GM23338 (cell line): Measurements from ENCODE around the gene VSIR. TPM values are rescaled to one million over a fixed set of nuclear protein-coding genes. Genes with fewer than 3 reads are reported as not detected.

ENCODE experiments used
- ATAC-seq: fragments of 200-7000 bp; cut with Tn5 transposase; 3 replicates; pipeline ENCODE4 v1.9.1; 2020
- DNase-seq: peaks from one replicate; pipeline ENCODE4 v3.0.0-alpha.2; 2015; ENCODE audit warnings: low spot score
- H2AFZ ChIP-seq: fragments of 200-600 bp; sonication (generic); 2 replicates; pipeline ENCODE4 v1.8.0; 2016; ENCODE audit warnings: antibody characterized with exemption, mild to moderate bottlenecking, moderate library complexity
- H3F3A ChIP-seq: fragments of 200-600 bp; sonication (generic); replicated peaks from 2 replicates; pipeline ENCODE4 v1.8.0; 2017; ENCODE audit warnings: antibody characterized with exemption, mixed run types, low read depth
- H3K27ac ChIP-seq: fragments of 200-600 bp; sonication (generic); 2 replicates; pipeline ENCODE4 v1.6.1; 2016; ENCODE audit warnings: low read depth
- H3K27me3 ChIP-seq: fragments of 200-600 bp; sonication (generic); 2 replicates; pipeline ENCODE4 v1.8.0; 2016; ENCODE audit warnings: mild to moderate bottlenecking, mixed run types, moderate library complexity; ENCODE audit not compliant: insufficient read depth
- H3K36me3 ChIP-seq: fragments of 200-600 bp; sonication (generic); 2 replicates; pipeline ENCODE4 v1.8.0; 2016; ENCODE audit warnings: mild to moderate bottlenecking; ENCODE audit not compliant: insufficient read depth
- H3K4me1 ChIP-seq: fragments of 200-600 bp; sonication (generic); 2 replicates; pipeline ENCODE4 v1.8.0; 2016; ENCODE audit warnings: mild to moderate bottlenecking, moderate library complexity; ENCODE audit not compliant: insufficient read depth
- H3K4me2 ChIP-seq: fragments of 200-600 bp; sonication (generic); 2 replicates; pipeline ENCODE4 v1.7.1; 2017; ENCODE audit warnings: mixed run types
- H3K4me3 ChIP-seq: fragments of 200-600 bp; sonication (generic); 2 replicates; pipeline ENCODE4 v1.6.1; 2016; ENCODE audit warnings: mixed run types
- H3K79me2 ChIP-seq: fragments of 200-600 bp; sonication (generic); replicated peaks from 2 replicates; pipeline ENCODE4 v1.8.0; 2017; ENCODE audit warnings: mild to moderate bottlenecking; ENCODE audit not compliant: insufficient read depth
- H3K9me2 ChIP-seq: fragments of 200-600 bp; sonication (generic); 2 replicates; pipeline ENCODE4 v1.8.0; 2017; ENCODE audit not compliant: insufficient read depth
- H4K20me1 ChIP-seq: fragments of 200-600 bp; sonication (generic); replicated peaks from 2 replicates; pipeline ENCODE4 v1.8.0; 2017; ENCODE audit warnings: mild to moderate bottlenecking; ENCODE audit not compliant: insufficient read depth
- H3K27ac Mint-ChIP-seq: 2 replicates; pipeline ENCODE4 v1.8.0; 2020; ENCODE audit warnings: inconsistent platforms, mild to moderate bottlenecking, moderate library complexity, mixed read lengths
- H3K27me3 Mint-ChIP-seq: 3 replicates; pipeline ENCODE4 v1.8.0; 2022; ENCODE audit warnings: low read depth, mild to moderate bottlenecking, moderate library complexity, mixed read lengths, inconsistent platforms; ENCODE audit not compliant: insufficient read depth, poor library complexity
- H3K36me3 Mint-ChIP-seq: 3 replicates; pipeline ENCODE4 v1.8.0; 2021; ENCODE audit warnings: low read depth, mild to moderate bottlenecking, inconsistent platforms, moderate library complexity, mixed read lengths
- H3K4me1 Mint-ChIP-seq: 3 replicates; pipeline ENCODE4 v1.8.0; 2020; ENCODE audit warnings: mild to moderate bottlenecking, inconsistent platforms, mixed read lengths
- H3K4me3 Mint-ChIP-seq: 3 replicates; pipeline ENCODE4 v1.8.0; 2021; ENCODE audit warnings: moderate library complexity, mild to moderate bottlenecking, inconsistent platforms, mixed read lengths
- H3K9me3 Mint-ChIP-seq: 3 replicates; pipeline ENCODE4 v1.8.0; 2020; ENCODE audit warnings: moderate library complexity, mild to moderate bottlenecking, inconsistent platforms, mixed read lengths
- CREB1 ChIP-seq: fragments of 250-450 bp; sonication (Bioruptor Pico); IDR thresholded peaks from 2 replicates; pipeline ENCODE4 v1.5.0; 2020; ENCODE audit warnings: low read depth, mild to moderate bottlenecking, moderate library complexity
- ETS1 ChIP-seq: IDR thresholded peaks from 2 replicates; pipeline ENCODE4 v1.6.1; 2016; ENCODE audit warnings: antibody characterized with exemption
- EZH2 ChIP-seq: fragments of 200-600 bp; sonication (generic); IDR thresholded peaks from one replicate; pipeline ENCODE4 v1.8.0; 2017; ENCODE audit warnings: antibody characterized with exemption, mild to moderate bottlenecking, low read depth; ENCODE audit not compliant: unreplicated experiment
- EZH2phosphoT487 ChIP-seq: fragments of 200-600 bp; sonication (generic); IDR thresholded peaks from one replicate; pipeline ENCODE4 v1.8.1; 2018; ENCODE audit warnings: antibody characterized with exemption; ENCODE audit not compliant: unreplicated experiment
- JUNB ChIP-seq: IDR thresholded peaks from one replicate; pipeline ENCODE4 v1.6.1; 2016; ENCODE audit warnings: antibody characterized with exemption; ENCODE audit not compliant: unreplicated experiment
- NANOG ChIP-seq: IDR thresholded peaks from 2 replicates; pipeline ENCODE4 v1.6.1; 2016; ENCODE audit warnings: antibody characterized with exemption, borderline replicate concordance
- POLR2AphosphoS5 ChIP-seq: IDR thresholded peaks from 2 replicates; pipeline ENCODE4 v1.6.1; 2016; ENCODE audit warnings: antibody characterized with exemption, low read depth
- REST ChIP-seq: IDR thresholded peaks from one replicate; pipeline ENCODE4 v1.6.1; 2018; ENCODE audit warnings: antibody characterized with exemption; ENCODE audit not compliant: unreplicated experiment
- STAT1 ChIP-seq: IDR thresholded peaks from one replicate; pipeline ENCODE4 v1.6.1; 2016; ENCODE audit warnings: antibody characterized with exemption; ENCODE audit not compliant: unreplicated experiment
- ZNF114 ChIP-seq: fragments of 250-450 bp; sonication (Bioruptor Pico); IDR thresholded peaks from 2 replicates; pipeline ENCODE4 v1.5.0; 2020; ENCODE audit warnings: mild to moderate bottlenecking, moderate library complexity
- ZNF331 ChIP-seq: fragments of 250-450 bp; sonication (Bioruptor Pico); IDR thresholded peaks from 2 replicates; pipeline ENCODE4 v1.5.0; 2020; ENCODE audit warnings: low read depth, mild to moderate bottlenecking, moderate library complexity
- polyA plus RNA-seq: library from polyadenylated mRNA; unstranded; fragments of >200 nt; fragmentation: Nextera tagmentation; extraction: Ambion mirVana; gene quantifications from 2 replicates; pipeline ENCODE4 v1.2.1, GENCODE V29; 2016
- total RNA-seq: library from RNA; depleted of rRNA; stranded (reverse); fragments of >200 nt; shearing (Covaris generic); gene quantifications from 2 replicates; pipeline ENCODE4 v1.2.3, GENCODE V29; 2014
- TF ChIP-seq, protein P1 (sequence below): fragments of 250-450 bp; sonication (Bioruptor Pico); IDR thresholded peaks from 2 replicates; pipeline ENCODE4 v1.5.0; 2020; ENCODE audit warnings: mild to moderate bottlenecking, moderate library complexity
- TF ChIP-seq, protein P2 (sequence below), 2 experiments: fragments of 200-600 bp in 1 of 2; sonication (generic) in 1 of 2; conservative IDR thresholded peaks; 2 replicates each; pipeline versions ENCODE4 v1.5.1 to v1.6.1; 2016 to 2017; ENCODE audit warnings: antibody characterized with exemption in 2 of 2, low read depth in 2 of 2, mild to moderate bottlenecking in 2 of 2, moderate library complexity in 1 of 2

The VSIR gene
- total and polyA plus RNA-seq, 2 experiments from 2014 or later = 0.10 to 0.74 TPM

- TF ChIP-seq POLR2AphosphoS5 (no peak), REST (no peak), ZNF114 (CRISPR knock-in tag) (no peak), ZNF331 (CRISPR knock-in tag) (no peak), CREB1 (CRISPR knock-in tag) (no peak), STAT1 (no peak), EZH2 (no peak), EZH2phosphoT487 (no peak), NANOG (no peak), JUNB (no peak), ETS1 (no peak)
- TF ChIP-seq, protein P1, sequence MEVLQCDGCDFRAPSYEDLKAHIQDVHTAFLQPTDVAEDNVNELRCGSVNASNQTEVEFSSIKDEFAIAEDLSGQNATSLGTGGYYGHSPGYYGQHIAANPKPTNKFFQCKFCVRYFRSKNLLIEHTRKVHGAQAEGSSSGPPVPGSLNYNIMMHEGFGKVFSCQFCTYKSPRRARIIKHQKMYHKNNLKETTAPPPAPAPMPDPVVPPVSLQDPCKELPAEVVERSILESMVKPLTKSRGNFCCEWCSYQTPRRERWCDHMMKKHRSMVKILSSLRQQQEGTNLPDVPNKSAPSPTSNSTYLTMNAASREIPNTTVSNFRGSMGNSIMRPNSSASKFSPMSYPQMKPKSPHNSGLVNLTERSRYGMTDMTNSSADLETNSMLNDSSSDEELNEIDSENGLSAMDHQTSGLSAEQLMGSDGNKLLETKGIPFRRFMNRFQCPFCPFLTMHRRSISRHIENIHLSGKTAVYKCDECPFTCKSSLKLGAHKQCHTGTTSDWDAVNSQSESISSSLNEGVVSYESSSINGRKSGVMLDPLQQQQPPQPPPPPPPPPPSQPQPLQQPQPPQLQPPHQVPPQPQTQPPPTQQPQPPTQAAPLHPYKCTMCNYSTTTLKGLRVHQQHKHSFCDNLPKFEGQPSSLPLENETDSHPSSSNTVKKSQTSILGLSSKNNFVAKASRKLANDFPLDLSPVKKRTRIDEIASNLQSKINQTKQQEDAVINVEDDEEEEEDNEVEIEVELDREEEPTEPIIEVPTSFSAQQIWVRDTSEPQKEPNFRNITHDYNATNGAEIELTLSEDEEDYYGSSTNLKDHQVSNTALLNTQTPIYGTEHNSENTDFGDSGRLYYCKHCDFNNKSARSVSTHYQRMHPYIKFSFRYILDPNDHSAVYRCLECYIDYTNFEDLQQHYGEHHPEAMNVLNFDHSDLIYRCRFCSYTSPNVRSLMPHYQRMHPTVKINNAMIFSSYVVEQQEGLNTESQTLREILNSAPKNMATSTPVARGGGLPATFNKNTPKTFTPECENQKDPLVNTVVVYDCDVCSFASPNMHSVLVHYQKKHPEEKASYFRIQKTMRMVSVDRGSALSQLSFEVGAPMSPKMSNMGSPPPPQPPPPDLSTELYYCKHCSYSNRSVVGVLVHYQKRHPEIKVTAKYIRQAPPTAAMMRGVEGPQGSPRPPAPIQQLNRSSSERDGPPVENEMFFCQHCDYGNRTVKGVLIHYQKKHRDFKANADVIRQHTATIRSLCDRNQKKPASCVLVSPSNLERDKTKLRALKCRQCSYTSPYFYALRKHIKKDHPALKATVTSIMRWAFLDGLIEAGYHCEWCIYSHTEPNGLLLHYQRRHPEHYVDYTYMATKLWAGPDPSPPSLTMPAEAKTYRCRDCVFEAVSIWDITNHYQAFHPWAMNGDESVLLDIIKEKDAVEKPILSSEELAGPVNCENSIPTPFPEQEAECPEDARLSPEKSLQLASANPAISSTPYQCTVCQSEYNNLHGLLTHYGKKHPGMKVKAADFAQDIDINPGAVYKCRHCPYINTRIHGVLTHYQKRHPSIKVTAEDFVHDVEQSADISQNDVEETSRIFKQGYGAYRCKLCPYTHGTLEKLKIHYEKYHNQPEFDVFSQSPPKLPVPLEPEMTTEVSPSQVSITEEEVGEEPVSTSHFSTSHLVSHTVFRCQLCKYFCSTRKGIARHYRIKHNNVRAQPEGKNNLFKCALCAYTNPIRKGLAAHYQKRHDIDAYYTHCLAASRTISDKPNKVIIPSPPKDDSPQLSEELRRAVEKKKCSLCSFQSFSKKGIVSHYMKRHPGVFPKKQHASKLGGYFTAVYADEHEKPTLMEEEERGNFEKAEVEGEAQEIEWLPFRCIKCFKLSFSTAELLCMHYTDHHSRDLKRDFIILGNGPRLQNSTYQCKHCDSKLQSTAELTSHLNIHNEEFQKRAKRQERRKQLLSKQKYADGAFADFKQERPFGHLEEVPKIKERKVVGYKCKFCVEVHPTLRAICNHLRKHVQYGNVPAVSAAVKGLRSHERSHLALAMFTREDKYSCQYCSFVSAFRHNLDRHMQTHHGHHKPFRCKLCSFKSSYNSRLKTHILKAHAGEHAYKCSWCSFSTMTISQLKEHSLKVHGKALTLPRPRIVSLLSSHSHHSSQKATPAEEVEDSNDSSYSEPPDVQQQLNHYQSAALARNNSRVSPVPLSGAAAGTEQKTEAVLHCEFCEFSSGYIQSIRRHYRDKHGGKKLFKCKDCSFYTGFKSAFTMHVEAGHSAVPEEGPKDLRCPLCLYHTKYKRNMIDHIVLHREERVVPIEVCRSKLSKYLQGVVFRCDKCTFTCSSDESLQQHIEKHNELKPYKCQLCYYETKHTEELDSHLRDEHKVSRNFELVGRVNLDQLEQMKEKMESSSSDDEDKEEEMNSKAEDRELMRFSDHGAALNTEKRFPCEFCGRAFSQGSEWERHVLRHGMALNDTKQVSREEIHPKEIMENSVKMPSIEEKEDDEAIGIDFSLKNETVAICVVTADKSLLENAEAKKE (CRISPR knock-in tag) = no peak
- TF ChIP-seq, protein P2, sequence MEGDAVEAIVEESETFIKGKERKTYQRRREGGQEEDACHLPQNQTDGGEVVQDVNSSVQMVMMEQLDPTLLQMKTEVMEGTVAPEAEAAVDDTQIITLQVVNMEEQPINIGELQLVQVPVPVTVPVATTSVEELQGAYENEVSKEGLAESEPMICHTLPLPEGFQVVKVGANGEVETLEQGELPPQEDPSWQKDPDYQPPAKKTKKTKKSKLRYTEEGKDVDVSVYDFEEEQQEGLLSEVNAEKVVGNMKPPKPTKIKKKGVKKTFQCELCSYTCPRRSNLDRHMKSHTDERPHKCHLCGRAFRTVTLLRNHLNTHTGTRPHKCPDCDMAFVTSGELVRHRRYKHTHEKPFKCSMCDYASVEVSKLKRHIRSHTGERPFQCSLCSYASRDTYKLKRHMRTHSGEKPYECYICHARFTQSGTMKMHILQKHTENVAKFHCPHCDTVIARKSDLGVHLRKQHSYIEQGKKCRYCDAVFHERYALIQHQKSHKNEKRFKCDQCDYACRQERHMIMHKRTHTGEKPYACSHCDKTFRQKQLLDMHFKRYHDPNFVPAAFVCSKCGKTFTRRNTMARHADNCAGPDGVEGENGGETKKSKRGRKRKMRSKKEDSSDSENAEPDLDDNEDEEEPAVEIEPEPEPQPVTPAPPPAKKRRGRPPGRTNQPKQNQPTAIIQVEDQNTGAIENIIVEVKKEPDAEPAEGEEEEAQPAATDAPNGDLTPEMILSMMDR (conservative IDR thresholded peaks at IDR 0.05; ENCODE audit: low read depth in 2 of 2) = no peak
- Histone ChIP-seq H3K9me2 (no peaks in the 10 kb centered on the region), H3F3A (no peaks in the 10 kb centered on the region), H3K36me3 (peaks cover 42% of the 10 kb centered on the region), H3K4me1 (no peaks in the 10 kb centered on the region), H4K20me1 (no peaks in the 10 kb centered on the region; the same call in 1 of the 2 replicates), H3K79me2 (no peaks in the 10 kb centered on the region), H3K27me3 (no peaks in the 10 kb centered on the region), H3K4me3 (no peak overlapping the region), H3K4me2 (no peak overlapping the region), H2AFZ (no peak overlapping the region), H3K27ac (no peak overlapping the region)
- Mint-ChIP-seq H3K4me3 (no peak overlapping the region), H3K27me3 (peaks cover 10% of the 10 kb centered on the region), H3K27ac (no peak overlapping the region), H3K4me1 (peaks cover 2% of the 10 kb centered on the region; the same call in 2 of the 3 replicates), H3K9me3 (no peaks in the 10 kb centered on the region; the same call in 2 of the 3 replicates), H3K36me3 (peaks cover 77% of the 10 kb centered on the region)
- ATAC-seq = no peak
- DNase-seq = no peak
Measured at GRCh38 chr10:71817831-71818655, 44.7 kb upstream of the VSIR start.
